Neural cell (in vitro differentiated cells): Measurements from ENCODE around the gene SOCS3. TPM values are rescaled to one million over a fixed set of nuclear protein-coding genes. Genes with fewer than 3 reads are reported as not detected.

Experiments
- H2AFZ ChIP-seq: fragments of 200-600, 300-800 bp; sonication (generic), shearing (Covaris generic); 2 replicates; pipeline ENCODE4 v1.6.0; 2014; ENCODE audit warnings: low read depth, mild to moderate bottlenecking, antibody characterized with exemption, low read length, moderate library complexity
- H3F3A ChIP-seq: fragments of 200-600 bp; shearing (Covaris generic); 2 replicates; pipeline ENCODE4 v1.6.1; 2016; ENCODE audit warnings: mild to moderate bottlenecking, moderate library complexity, mixed read lengths, antibody characterized with exemption, low read length; ENCODE audit not compliant: insufficient read depth, poor library complexity, severe bottlenecking
- H3K27ac ChIP-seq: fragments of 200-600, 300-800 bp; sonication (generic), shearing (Covaris generic); 2 replicates; pipeline ENCODE4 v1.5.1; 2014; ENCODE audit warnings: mild to moderate bottlenecking, low read length, moderate library complexity
- H3K27me3 ChIP-seq: fragments of 300-800, 200-600 bp; sonication (generic), shearing (Covaris generic); 2 replicates; pipeline ENCODE4 v1.6.0; 2014; ENCODE audit warnings: mild to moderate bottlenecking, low read depth, low read length, moderate library complexity; ENCODE audit not compliant: insufficient read depth
- H3K36me3 ChIP-seq: fragments of 300-800, 200-600 bp; sonication (generic), shearing (Covaris generic); 2 replicates; pipeline ENCODE4 v1.5.1; 2014; ENCODE audit warnings: mild to moderate bottlenecking, antibody characterized with exemption, low read length, moderate library complexity; ENCODE audit not compliant: insufficient read depth
- H3K4me2 ChIP-seq: fragments of 300-800, 200-600 bp; sonication (generic), shearing (Covaris generic); 2 replicates; pipeline ENCODE4 v1.6.0; 2014; ENCODE audit warnings: mild to moderate bottlenecking, low read length
- H3K4me3 ChIP-seq: fragments of 300-800, 200-600 bp; sonication (generic), shearing (Covaris generic); 2 replicates; pipeline ENCODE4 v1.5.1; 2014; ENCODE audit warnings: mild to moderate bottlenecking, low read length, moderate library complexity
- H3K79me2 ChIP-seq: fragments of 200-600 bp; shearing (Covaris generic); replicated peaks from 2 replicates; pipeline ENCODE4 v1.6.0; 2014; ENCODE audit warnings: mild to moderate bottlenecking, low read length, moderate library complexity; ENCODE audit not compliant: insufficient read depth
- H3K9ac ChIP-seq: fragments of 300-800, 200-600 bp; sonication (generic), shearing (Covaris generic); 2 replicates; pipeline ENCODE4 v1.6.1; 2016; ENCODE audit warnings: mild to moderate bottlenecking, low read length, mixed read lengths
- H3K9me2 ChIP-seq: fragments of 200-600 bp; shearing (Covaris generic); 2 replicates; pipeline ENCODE4 v1.6.1; 2016; ENCODE audit warnings: mild to moderate bottlenecking, low read length, mixed read lengths; ENCODE audit not compliant: insufficient read depth
- H3K9me3 ChIP-seq: fragments of 200-600, 300-800 bp; sonication (generic), shearing (Covaris generic); 2 replicates; pipeline ENCODE4 v1.6.1; 2016; ENCODE audit warnings: mild to moderate bottlenecking, mixed run types, low read length, moderate library complexity, mixed read lengths
- H4K20me1 ChIP-seq: fragments of 200-600 bp; shearing (Covaris generic); 2 replicates; pipeline ENCODE4 v1.6.1; 2016; ENCODE audit warnings: mild to moderate bottlenecking, mixed run types; ENCODE audit not compliant: insufficient read depth
- EP300 ChIP-seq: fragments of 450-650 bp; conservative IDR thresholded peaks from 2 replicates; pipeline ENCODE4 v1.6.1; 2014; ENCODE audit warnings: antibody characterized with exemption, mild to moderate bottlenecking, moderate library complexity; ENCODE audit not compliant: poor library complexity, severe bottlenecking
- EZH2 ChIP-seq: fragments of 200-600, 300-800 bp; shearing (Covaris generic), sonication (generic); IDR thresholded peaks from 2 replicates; pipeline ENCODE4 v1.6.1; 2014; ENCODE audit warnings: antibody characterized with exemption, low read length, borderline replicate concordance, mild to moderate bottlenecking; ENCODE audit not compliant: insufficient read depth, poor library complexity, severe bottlenecking
- MXI1 ChIP-seq: fragments of 450-650 bp; conservative IDR thresholded peaks from 2 replicates; pipeline ENCODE4 v1.6.1; 2014; ENCODE audit warnings: antibody characterized with exemption, mild to moderate bottlenecking; ENCODE audit not compliant: poor library complexity, severe bottlenecking
- POLR2AphosphoS5 ChIP-seq: IDR thresholded peaks from 2 replicates; pipeline ENCODE4 v1.6.1; 2012
- RAD21 ChIP-seq: fragments of 450-650 bp; conservative IDR thresholded peaks from 2 replicates; pipeline ENCODE4 v1.6.1; 2014; ENCODE audit warnings: antibody characterized with exemption, mild to moderate bottlenecking, moderate library complexity
- REST ChIP-seq: IDR thresholded peaks from 2 replicates; pipeline ENCODE4 v1.6.1; 2012; ENCODE audit warnings: borderline replicate concordance
- SMC3 ChIP-seq: fragments of 450-650 bp; conservative IDR thresholded peaks from 2 replicates; pipeline ENCODE4 v1.6.1; 2014; ENCODE audit warnings: antibody characterized with exemption, mild to moderate bottlenecking, moderate library complexity; ENCODE audit not compliant: poor library complexity
- TAF1 ChIP-seq: IDR thresholded peaks from 2 replicates; pipeline ENCODE4 v1.6.1; 2012; ENCODE audit warnings: low read depth
- polyA plus RNA-seq: library from polyadenylated mRNA; depleted of rRNA; stranded (reverse); fragments of >200 nt; gene quantifications from 2 replicates; pipeline ENCODE4 v1.2.3, GENCODE V29; 2014

The SOCS3 gene
- polyA plus RNA-seq, 1 donor from 2014 or later = 5.4 TPM

GRCh38 chr17:78392295-78392694 lies 32.4 kb upstream of the SOCS3 start:
- Histone ChIP-seq H3K9ac (no peak overlapping the region), H3F3A (no peaks in the 10 kb centered on the region), H2AFZ (no peak overlapping the region), H3K27me3 (no peaks in the 10 kb centered on the region), H3K79me2 (peaks cover 12% of the 10 kb centered on the region), H4K20me1 (no peaks in the 10 kb centered on the region), H3K9me3 (no peaks in the 10 kb centered on the region), H3K27ac (no peak overlapping the region), H3K9me2 (no peaks in the 10 kb centered on the region), H3K4me3 (no peak overlapping the region), H3K36me3 (no peaks in the 10 kb centered on the region), H3K4me2 (no peak overlapping the region)
- TF ChIP-seq SMC3 = no peak

- H3K9me2 ChIP-seq = no peaks in the 10 kb centered on the region
- TF ChIP-seq RAD21 (no peak), TAF1 (no peak), SMC3 (no peak), EZH2 (no peak), REST (no peak), MXI1 (no peak), EP300 (no peak)
- H3K9ac ChIP-seq = no peak overlapping the region
- no peaks in the 10 kb centered on the region for H3K27me3 ChIP-seq
- no peak overlapping the region for H2AFZ ChIP-seq
- H3K4me3 ChIP-seq = no peak overlapping the region
- peaks cover 13% of the 10 kb centered on the region for H3K79me2 ChIP-seq
- no peak overlapping the region for H3K27ac ChIP-seq
- H3K4me2 ChIP-seq = no peak overlapping the region
- H3K36me3 ChIP-seq = no peaks in the 10 kb centered on the region
- H4K20me1 ChIP-seq = no peaks in the 10 kb centered on the region
- H3F3A ChIP-seq = no peaks in the 10 kb centered on the region
- no peaks in the 10 kb centered on the region for H3K9me3 ChIP-seq
Measured at GRCh38 chr17:78391843-78392242, 32.0 kb upstream of the SOCS3 start.

GRCh38 chr17:78391051-78391431 lies 31.2 kb upstream of the SOCS3 start:
- H3K27me3 ChIP-seq = no peaks in the 10 kb centered on the region
- H3F3A ChIP-seq = no peaks in the 10 kb centered on the region
- no peaks in the 10 kb centered on the region for H4K20me1 ChIP-seq
- no peak overlapping the region for H3K27ac ChIP-seq
- no peaks in the 10 kb centered on the region for H3K9me3 ChIP-seq
- H3K79me2 ChIP-seq = peaks cover 21% of the 10 kb centered on the region
- no peak overlapping the region for H3K9ac ChIP-seq
- TF ChIP-seq EZH2 (no peak), RAD21 (no peak), POLR2AphosphoS5 (no peak)
- no peaks in the 10 kb centered on the region for H3K9me2 ChIP-seq
- H3K4me2 ChIP-seq = no peak overlapping the region
- no peak overlapping the region for H3K4me3 ChIP-seq
- no peak overlapping the region for H2AFZ ChIP-seq
- no peaks in the 10 kb centered on the region for H3K36me3 ChIP-seq
